Natural killer cell (primary cell): ENCODE results near the gene CAPN1. TPM values are rescaled to one million over a fixed set of nuclear protein-coding genes. Genes with fewer than 3 reads are reported as not detected.
A peak's percentile ranks its signal among the peaks of the same experiment; 100 is the strongest.

Experiments used
- ATAC-seq, 3 donors: fragments of 150-1000 bp in 2 of 3; fragments of 200-7000 bp in 1 of 3; cut with Tn5 transposase; 1 replicate in 1 of 3; 2 replicates in 2 of 3; pipeline ENCODE4 v1.10.0; 2021; ENCODE audit warnings: mild to moderate bottlenecking in 2 of 3, moderate library complexity in 2 of 3
- DNase-seq, 2 donors: peaks; one replicate each; pipeline versions ENCODE4 v3.0.0 to v3.0.0-alpha.2; 2013 to 2021; ENCODE audit warnings: mixed read lengths in 1 of 2
- H3K27ac ChIP-seq: one replicate; pipeline ENCODE4 v1.5.1; 2013; ENCODE audit warnings: mild to moderate bottlenecking, low read length
- H3K27me3 ChIP-seq: one replicate; pipeline ENCODE4 v1.6.1; 2013; ENCODE audit warnings: low read length; ENCODE audit not compliant: control insufficient read depth, insufficient read depth
- H3K36me3 ChIP-seq: one replicate; pipeline ENCODE4 v1.6.1; 2013; ENCODE audit warnings: low read length; ENCODE audit not compliant: control insufficient read depth, insufficient read depth
- H3K4me1 ChIP-seq: one replicate; pipeline ENCODE4 v1.6.1; 2013; ENCODE audit warnings: low read length; ENCODE audit not compliant: control insufficient read depth, insufficient read depth
- H3K4me3 ChIP-seq: one replicate; pipeline ENCODE4 v1.5.1; 2013; ENCODE audit warnings: low read length
- H3K9me3 ChIP-seq: one replicate; pipeline ENCODE4 v1.6.1; 2013; ENCODE audit warnings: low read length; ENCODE audit not compliant: control insufficient read depth, insufficient read depth
- H3K27ac Mint-ChIP-seq, 2 donors: one replicate each; pipeline ENCODE4 v1.8.0; 2022; ENCODE audit warnings: mild to moderate bottlenecking in 2 of 2, mixed read lengths in 2 of 2, moderate library complexity in 1 of 2
- H3K27me3 Mint-ChIP-seq, 2 donors: one replicate each; pipeline ENCODE4 v1.8.0; 2022; ENCODE audit warnings: low read depth in 2 of 2, mixed read lengths in 2 of 2
- H3K36me3 Mint-ChIP-seq: one replicate; pipeline ENCODE4 v1.8.0; 2022; ENCODE audit warnings: mixed read lengths
- H3K4me1 Mint-ChIP-seq, 2 donors: one replicate each; pipeline ENCODE4 v1.8.0; 2022; ENCODE audit warnings: mixed read lengths in 2 of 2
- H3K4me3 Mint-ChIP-seq: one replicate; pipeline ENCODE4 v1.8.0; 2022; ENCODE audit warnings: mild to moderate bottlenecking, moderate library complexity, mixed read lengths
- H3K9me3 Mint-ChIP-seq, 2 donors: one replicate each; pipeline ENCODE4 v1.8.0; 2022; ENCODE audit warnings: mixed read lengths in 2 of 2
- WGBS: methylation state at CpG from one replicate; pipeline ENCODE4 v1.1.7; 2013; ENCODE audit warnings: missing lambda C conversion rate; ENCODE audit not compliant: insufficient coverage; 5-methylcytosine and 5-hydroxymethylcytosine counted together
- intact Hi-C: fragments of 100-400 bp; cut with micrococcal nuclease; formaldehyde crosslinking; loops from one replicate; pipeline ENCODE4 v1.14.2; 2022
- total RNA-seq, 4 donors: library from RNA; stranded (reverse); fragments of 120-200 nt in 1 of 4; gene quantifications; one replicate each; pipeline versions ENCODE4 v1.2.3 to v1.2.4, GENCODE V29; 2013 to 2022
- TF ChIP-seq, protein P1 (sequence below): fragments of 200-600 bp; IDR thresholded peaks from one replicate; pipeline ENCODE4 v1.8.0; 2022; ENCODE audit warnings: antibody characterized with exemption

CAPN1 gene
- total RNA-seq, 3 donors from 2014 or later (not counting 1 experiment from before 2014, with no cell fraction given): 211 to 256 (median 229) TPM

- Mint-ChIP-seq H3K9me3 (no peaks in the 10 kb centered on the region), H3K4me3 (peak overlapping the region; percentile 98), H3K4me1 (peaks cover 32 to 52% of the 10 kb centered on the region in 2 donors), H3K27me3 (peaks cover 0 to 3% of the 10 kb centered on the region in 2 donors), H3K27ac (peak overlapping the region; percentile 99), H3K36me3 (no peaks in the 10 kb centered on the region)
- peak overlapping the region; percentile 92 for H3K4me3 ChIP-seq
- H3K9me3 ChIP-seq: no peaks in the 10 kb centered on the region
- H3K36me3 ChIP-seq: peaks cover 21% of the 10 kb centered on the region
- DNase-seq (no peak), ATAC-seq (no peak)
- TF ChIP-seq, protein P1, sequence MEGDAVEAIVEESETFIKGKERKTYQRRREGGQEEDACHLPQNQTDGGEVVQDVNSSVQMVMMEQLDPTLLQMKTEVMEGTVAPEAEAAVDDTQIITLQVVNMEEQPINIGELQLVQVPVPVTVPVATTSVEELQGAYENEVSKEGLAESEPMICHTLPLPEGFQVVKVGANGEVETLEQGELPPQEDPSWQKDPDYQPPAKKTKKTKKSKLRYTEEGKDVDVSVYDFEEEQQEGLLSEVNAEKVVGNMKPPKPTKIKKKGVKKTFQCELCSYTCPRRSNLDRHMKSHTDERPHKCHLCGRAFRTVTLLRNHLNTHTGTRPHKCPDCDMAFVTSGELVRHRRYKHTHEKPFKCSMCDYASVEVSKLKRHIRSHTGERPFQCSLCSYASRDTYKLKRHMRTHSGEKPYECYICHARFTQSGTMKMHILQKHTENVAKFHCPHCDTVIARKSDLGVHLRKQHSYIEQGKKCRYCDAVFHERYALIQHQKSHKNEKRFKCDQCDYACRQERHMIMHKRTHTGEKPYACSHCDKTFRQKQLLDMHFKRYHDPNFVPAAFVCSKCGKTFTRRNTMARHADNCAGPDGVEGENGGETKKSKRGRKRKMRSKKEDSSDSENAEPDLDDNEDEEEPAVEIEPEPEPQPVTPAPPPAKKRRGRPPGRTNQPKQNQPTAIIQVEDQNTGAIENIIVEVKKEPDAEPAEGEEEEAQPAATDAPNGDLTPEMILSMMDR: no peak
- H3K27me3 ChIP-seq: no peaks in the 10 kb centered on the region
- intact Hi-C loops: loop anchor here (1.0 to 2.0 kb wide), 2 partner anchors 13 to 19 kb away; partner anchors contain the start of genes FAU, MRPL49 and ZNHIT2
- peak overlapping the region; percentile 99 for H3K27ac ChIP-seq
- H3K4me1 ChIP-seq: peaks cover 45% of the 10 kb centered on the region
- WGBS: 75% methylated on average over 9 of the region's 11 CpGs
Measured at GRCh38 chr11:65135633-65136145, 46.0 kb upstream of the CAPN1 start.

DNA sequence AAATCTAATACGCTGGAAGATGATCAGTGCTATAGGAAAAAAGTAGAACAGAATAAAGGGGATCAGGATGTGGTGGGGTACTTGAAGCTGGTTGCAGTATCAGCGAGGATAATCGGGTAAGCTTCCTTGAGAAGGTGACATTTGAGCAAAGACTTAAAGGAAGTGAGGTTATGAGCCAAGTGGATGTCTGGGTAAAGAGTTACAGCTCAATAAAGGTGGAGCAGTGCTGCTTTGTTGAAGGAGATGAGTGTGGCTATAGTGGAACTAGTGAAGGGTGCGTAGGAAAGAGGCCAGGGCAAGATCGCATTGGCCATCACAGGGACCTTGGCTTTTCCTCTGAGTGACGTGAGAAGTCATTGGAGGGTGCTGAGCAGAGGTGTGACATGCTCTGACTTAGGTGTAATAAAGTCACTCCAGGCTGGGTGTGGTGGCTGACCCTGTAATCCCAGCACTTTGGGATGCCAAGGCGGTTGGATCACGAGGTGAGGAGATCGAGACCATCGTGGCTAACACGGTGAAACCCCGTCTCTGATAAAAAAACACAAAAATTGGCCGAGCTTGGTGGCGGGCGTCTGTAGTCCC, 45.1 kb upstream of the CAPN1 start:
- peak overlapping the region; percentile 77 for H3K4me3 Mint-ChIP-seq
- peaks cover 36% of the 10 kb centered on the region for H3K4me1 ChIP-seq
- WGBS: 90% methylated on average over 15 of the region's 15 CpGs
- H3K4me1 Mint-ChIP-seq: peaks cover 32 to 47% of the 10 kb centered on the region in 2 donors
- H3K4me3 ChIP-seq: no peak overlapping the region
- intact Hi-C loops: no loop called here
- H3K27ac Mint-ChIP-seq: peak overlapping the region; percentile 99
- H3K36me3 ChIP-seq: peaks cover 12% of the 10 kb centered on the region
- ATAC-seq (no peak), DNase-seq (peak in 1 of 2 donors; percentile 10)
- TF ChIP-seq, protein P1: no peak
- H3K9me3 Mint-ChIP-seq: no peaks in the 10 kb centered on the region
- H3K36me3 Mint-ChIP-seq: no peaks in the 10 kb centered on the region
- no peaks in the 10 kb centered on the region for H3K9me3 ChIP-seq
- peaks cover 0 to 12% of the 10 kb centered on the region in 2 donors for H3K27me3 Mint-ChIP-seq
- H3K27me3 ChIP-seq: no peaks in the 10 kb centered on the region
- no peak overlapping the region for H3K27ac ChIP-seq

- H3K4me1 ChIP-seq: no peaks in the 10 kb centered on the region
- no peaks in the 10 kb centered on the region for H3K36me3 Mint-ChIP-seq
- ATAC-seq (no peak), DNase-seq (no peak)
- H3K27me3 Mint-ChIP-seq: peaks cover 6 to 21% of the 10 kb centered on the region in 2 donors
- H3K4me1 Mint-ChIP-seq: no peaks in the 10 kb centered on the region
- TF ChIP-seq, protein P1: no peak
- H3K9me3 ChIP-seq: no peaks in the 10 kb centered on the region
- H3K9me3 Mint-ChIP-seq: no peaks in the 10 kb centered on the region
- intact Hi-C loops: no loop called here
- no peak overlapping the region for H3K4me3 ChIP-seq
- no peaks in the 10 kb centered on the region for H3K36me3 ChIP-seq
- no peak overlapping the region for H3K27ac ChIP-seq
- 85% methylated on average over 7 of the region's 7 CpGs for WGBS
- no peak overlapping the region for H3K27ac Mint-ChIP-seq
- H3K4me3 Mint-ChIP-seq: no peak overlapping the region
- no peaks in the 10 kb centered on the region for H3K27me3 ChIP-seq
Measured at GRCh38 chr11:65141896-65142494, 39.7 kb upstream of the CAPN1 start.
